GM10266 (cell line): Measurements from ENCODE around the gene CAST.

Experiments
- DNase-seq: peaks from one replicate; pipeline ENCODE4 v3.0.0; 2012; ENCODE audit errors: extremely low spot score
- CTCF ChIP-seq: IDR thresholded peaks from 2 replicates; pipeline ENCODE4 v1.5.1; 2012; ENCODE audit warnings: mild to moderate bottlenecking, low read depth; ENCODE audit not compliant: control insufficient read depth, insufficient read depth; ENCODE audit errors: missing control alignments

CAST gene

DNA sequence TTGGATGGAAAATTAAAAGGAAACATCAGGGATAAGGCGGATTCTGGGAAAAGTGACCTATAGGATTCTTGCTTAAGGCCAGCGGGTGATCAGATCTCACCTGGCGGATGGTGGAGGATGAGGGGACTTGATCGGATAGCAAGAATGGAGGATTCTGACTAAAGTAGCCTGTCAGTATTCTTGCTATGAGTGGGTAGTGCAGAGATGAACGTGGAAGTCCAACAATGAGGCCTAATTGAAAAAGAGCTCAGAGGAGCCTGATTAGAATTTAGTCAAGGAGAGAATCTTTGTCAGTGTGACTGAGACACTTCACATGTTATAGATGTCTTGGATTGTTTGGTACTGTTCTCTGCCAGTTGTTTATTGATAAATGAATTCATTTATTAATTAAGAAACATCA, 24.9 kb downstream of the CAST start:
- no peak for DNase-seq

DNA sequence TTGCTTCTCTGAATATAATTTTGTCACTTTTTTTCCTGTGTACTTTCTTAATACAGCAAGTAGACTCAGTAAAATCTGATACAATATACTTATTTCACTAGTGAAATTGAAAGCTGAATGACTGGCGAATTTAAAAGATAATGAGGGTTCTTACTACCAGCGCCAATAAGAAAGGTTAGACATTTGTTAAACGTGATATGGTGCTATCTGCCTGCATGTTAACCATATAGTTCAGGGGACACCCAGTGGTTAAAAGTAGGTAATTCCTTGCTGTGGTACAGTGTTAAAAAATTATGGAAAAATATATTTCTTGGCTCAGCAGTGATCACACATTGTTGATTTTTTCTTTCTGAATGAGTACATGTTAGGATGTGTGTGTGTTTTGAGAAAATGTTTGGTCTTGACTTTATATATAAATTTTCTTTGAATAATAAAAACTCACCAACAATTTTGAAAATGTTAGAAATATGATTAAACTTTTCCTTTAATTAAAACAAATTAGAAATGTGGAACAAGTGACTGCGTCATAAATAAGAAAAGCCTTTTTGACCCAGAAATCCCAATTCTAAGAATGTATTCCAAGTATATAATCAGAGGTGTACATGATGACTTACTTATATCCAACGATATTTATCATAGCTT, 25.8 kb downstream of the CAST start:
- peak; percentile 38 for DNase-seq
- peak; percentile 48 for TF ChIP-seq CTCF

More for the DNA sequence above, 24.9 kb downstream of the CAST start:
- no peak for TF ChIP-seq CTCF

GRCh38 chr5:96690861-96691260, 28.7 kb downstream of the CAST start:
- TF ChIP-seq CTCF: no peak
- DNase-seq: no peak

GRCh38 chr5:96691503-96692303, 29.5 kb downstream of the CAST start:
- no peak for TF ChIP-seq CTCF
- no peak for DNase-seq

GRCh38 chr5:96692441-96692840, 30.3 kb downstream of the CAST start:
- no peak for DNase-seq
- no peak for TF ChIP-seq CTCF

- no peak for TF ChIP-seq CTCF
- DNase-seq: no peak
These were observed 37.1 kb downstream of the CAST start for GRCh38 chr5:96699186-96699820.
